A673 (cell line): ENCODE measurements around the gene TWNK. TPM values are rescaled to one million over a fixed set of nuclear protein-coding genes. Genes with fewer than 3 reads are reported as not detected.

Source experiments
- BruUV-seq: library from RNA; stranded (reverse); fragments of 400-500 nt; replicated peaks from 2 replicates; lab custom pipeline; 2021; lab: Mats Ljungman, UMichigan
- CTCF ChIA-PET: fragments of 300-600 bp; sonication (Branson Sonifier 250); formaldehyde crosslinking; loops from one replicate; lab custom pipeline; 2022; ENCODE audit warnings: antibody characterized with exemption; lab: Charles Lee
- POLR2A ChIA-PET: fragments of 300-600 bp; sonication (Branson Sonifier 250); formaldehyde crosslinking; loops from one replicate; lab custom pipeline; 2022; ENCODE audit warnings: antibody characterized with exemption; ENCODE audit not compliant: low non-redundant PET; lab: Charles Lee
- DNase-seq: peaks from one replicate; pipeline ENCODE4 v3.0.0-alpha.2; 2015; ENCODE audit warnings: low spot score
- H3K27ac ChIP-seq: fragments of 200-600 bp; sonication (generic); 2 replicates; pipeline ENCODE4 v1.5.1; 2016; ENCODE audit warnings: mixed run types, low read depth, mild to moderate bottlenecking, mixed read lengths, antibody characterized with exemption, low read length; ENCODE audit not compliant: poor library complexity, severe bottlenecking
- H3K27me3 ChIP-seq: fragments of 200-600 bp; sonication (generic); replicated peaks from 2 replicates; pipeline ENCODE4 v1.6.1; 2017; ENCODE audit warnings: mixed run types, low read depth, mild to moderate bottlenecking, mixed read lengths, antibody characterized with exemption, low read length; ENCODE audit not compliant: insufficient read depth, poor library complexity
- H3K36me3 ChIP-seq: fragments of 200-600 bp; sonication (generic); 2 replicates; pipeline ENCODE4 v1.6.1; 2016; ENCODE audit warnings: mixed run types, mild to moderate bottlenecking, mixed read lengths, antibody characterized with exemption, low read length; ENCODE audit not compliant: insufficient read depth, poor library complexity, severe bottlenecking
- H3K4me1 ChIP-seq: fragments of 200-600 bp; sonication (generic); 2 replicates; pipeline ENCODE4 v1.6.1; 2017; ENCODE audit warnings: mixed run types, mild to moderate bottlenecking, mixed read lengths, antibody characterized with exemption, low read length; ENCODE audit not compliant: insufficient read depth, poor library complexity, severe bottlenecking
- H3K4me3 ChIP-seq: fragments of 200-600 bp; sonication (generic); 2 replicates; pipeline ENCODE4 v1.5.1; 2016; ENCODE audit warnings: low read depth, mixed run types, mild to moderate bottlenecking, mixed read lengths, low read length; ENCODE audit not compliant: poor library complexity, severe bottlenecking
- H3K9me3 ChIP-seq: fragments of 200-600 bp; sonication (generic); 2 replicates; pipeline ENCODE4 v1.6.1; 2016; ENCODE audit warnings: mixed run types, low read depth, mild to moderate bottlenecking, mixed read lengths, antibody characterized with exemption, low read length; ENCODE audit not compliant: poor library complexity, severe bottlenecking
- EZH2 ChIP-seq: fragments of 200-600 bp; sonication (generic); IDR thresholded peaks from 2 replicates; pipeline ENCODE4 v1.6.1; 2017; ENCODE audit warnings: borderline replicate concordance, low read depth, mild to moderate bottlenecking, mixed read lengths, antibody characterized with exemption, low read length; ENCODE audit not compliant: poor library complexity, severe bottlenecking
- intact Hi-C: fragments of 100-400 bp; cut with micrococcal nuclease; formaldehyde crosslinking; loops from one replicate; pipeline ENCODE4 v1.10.0; 2022; ENCODE audit not compliant: unreplicated experiment
- total RNA-seq: library from RNA; stranded (reverse); gene quantifications from 2 replicates; pipeline ENCODE4 v1.2.3, GENCODE V29; 2021
- TF ChIP-seq, protein P1 (sequence below): fragments of 300-800, 200-600 bp; sonication (generic); conservative IDR thresholded peaks from 2 replicates; pipeline ENCODE4 v1.5.1; 2017; ENCODE audit warnings: low read depth, mild to moderate bottlenecking, antibody characterized with exemption, low read length, moderate library complexity, mixed read lengths

The TWNK gene
- total RNA-seq, 1 experiment from 2014 or later = 29.5 TPM

DNA sequence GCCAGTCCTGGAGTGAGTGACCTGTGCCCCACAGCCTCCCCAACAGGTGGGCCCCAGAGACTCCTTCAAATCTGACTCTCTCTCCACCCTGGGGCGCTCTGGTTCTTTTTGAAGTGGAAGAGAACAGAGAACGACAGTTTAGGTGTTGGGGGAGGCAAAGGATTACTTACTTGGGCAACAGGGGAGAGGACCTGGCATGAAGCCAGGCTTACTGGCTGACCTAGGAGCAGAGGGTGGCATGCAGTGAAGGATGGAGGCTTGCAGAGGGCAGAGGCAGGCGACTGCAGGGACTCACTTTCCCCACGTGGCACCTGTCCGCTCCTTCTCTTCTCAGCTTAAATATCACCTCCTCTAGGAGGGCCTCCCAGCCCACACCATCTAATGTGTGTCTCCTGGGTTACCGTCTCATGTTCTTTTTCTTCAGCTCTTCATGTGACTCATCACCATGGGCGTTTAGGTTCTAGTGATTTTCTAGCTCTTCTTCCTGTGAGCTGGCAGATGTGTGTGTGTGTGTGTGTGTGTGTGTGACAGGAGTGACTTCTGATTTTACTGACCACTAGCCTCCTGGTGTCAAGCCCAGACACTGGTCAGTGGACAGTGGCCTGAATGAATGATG is 27.7 kb downstream of the TWNK start:
- CTCF ChIA-PET = interaction anchor here (0.5 to 2.2 kb wide), 17 partner anchors 10 to 453 kb away, joined by 3 to 23 read pairs (median 4); partner anchors contain the start of genes LZTS2, PDZD7 and SFXN3
- Histone ChIP-seq H3K4me3 (no peak overlapping the region), H3K27me3 (no peaks in the 10 kb centered on the region), H3K9me3 (no peaks in the 10 kb centered on the region), H3K27ac (no peak overlapping the region), H3K4me1 (peaks cover 7% of the 10 kb centered on the region), H3K36me3 (no peaks in the 10 kb centered on the region)
- POLR2A ChIA-PET = no interaction called here
- DNase-seq = peak; percentile 50
- no peak for TF ChIP-seq EZH2
- TF ChIP-seq, protein P1, sequence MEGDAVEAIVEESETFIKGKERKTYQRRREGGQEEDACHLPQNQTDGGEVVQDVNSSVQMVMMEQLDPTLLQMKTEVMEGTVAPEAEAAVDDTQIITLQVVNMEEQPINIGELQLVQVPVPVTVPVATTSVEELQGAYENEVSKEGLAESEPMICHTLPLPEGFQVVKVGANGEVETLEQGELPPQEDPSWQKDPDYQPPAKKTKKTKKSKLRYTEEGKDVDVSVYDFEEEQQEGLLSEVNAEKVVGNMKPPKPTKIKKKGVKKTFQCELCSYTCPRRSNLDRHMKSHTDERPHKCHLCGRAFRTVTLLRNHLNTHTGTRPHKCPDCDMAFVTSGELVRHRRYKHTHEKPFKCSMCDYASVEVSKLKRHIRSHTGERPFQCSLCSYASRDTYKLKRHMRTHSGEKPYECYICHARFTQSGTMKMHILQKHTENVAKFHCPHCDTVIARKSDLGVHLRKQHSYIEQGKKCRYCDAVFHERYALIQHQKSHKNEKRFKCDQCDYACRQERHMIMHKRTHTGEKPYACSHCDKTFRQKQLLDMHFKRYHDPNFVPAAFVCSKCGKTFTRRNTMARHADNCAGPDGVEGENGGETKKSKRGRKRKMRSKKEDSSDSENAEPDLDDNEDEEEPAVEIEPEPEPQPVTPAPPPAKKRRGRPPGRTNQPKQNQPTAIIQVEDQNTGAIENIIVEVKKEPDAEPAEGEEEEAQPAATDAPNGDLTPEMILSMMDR = no peak
- intact Hi-C loops = loop anchor here (1.0 kb wide), 1 partner anchor 46 kb away; the partner anchor contains the start of gene SEMA4G
- no TSS peak for BruUV-seq

DNA sequence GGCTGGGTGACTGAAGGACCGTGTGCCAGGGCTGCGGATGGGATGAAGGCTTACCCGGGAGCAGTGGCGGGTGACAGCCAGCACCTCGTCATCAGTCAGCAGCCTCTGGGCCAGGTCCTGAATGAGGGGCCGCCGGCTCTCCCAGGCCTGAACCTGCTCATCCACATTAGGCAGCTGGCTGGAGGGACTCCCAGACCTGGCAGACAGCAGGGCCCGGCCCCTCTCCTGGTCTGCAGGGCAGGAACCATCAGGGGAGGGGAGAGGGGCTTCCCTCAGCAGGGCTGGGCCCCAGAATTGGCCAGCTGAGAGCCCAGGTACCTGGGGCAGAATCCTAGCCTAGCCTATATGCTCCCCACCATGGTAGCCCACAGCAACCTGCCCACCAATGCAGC is 28.2 kb downstream of the TWNK start:
- ChIA-PET CTCF (interaction anchor here (1.0 to 2.2 kb wide), 3 partner anchors 15 to 21 kb away, joined by 3 to 13 read pairs (median 5); partner anchors contain the start of genes PDZD7 and SFXN3), POLR2A (no interaction called here)
- H3K4me1 ChIP-seq = peaks cover 7% of the 10 kb centered on the region
- intact Hi-C loops = no loop called here
- H3K36me3 ChIP-seq = no peaks in the 10 kb centered on the region
- no peaks in the 10 kb centered on the region for H3K9me3 ChIP-seq
- BruUV-seq = no TSS peak
- H3K27me3 ChIP-seq = no peaks in the 10 kb centered on the region
- no peak for TF ChIP-seq EZH2
- TF ChIP-seq, protein P1 = no peak
- H3K4me3 ChIP-seq = no peak overlapping the region
- DNase-seq = no peak
- no peak overlapping the region for H3K27ac ChIP-seq

DNA sequence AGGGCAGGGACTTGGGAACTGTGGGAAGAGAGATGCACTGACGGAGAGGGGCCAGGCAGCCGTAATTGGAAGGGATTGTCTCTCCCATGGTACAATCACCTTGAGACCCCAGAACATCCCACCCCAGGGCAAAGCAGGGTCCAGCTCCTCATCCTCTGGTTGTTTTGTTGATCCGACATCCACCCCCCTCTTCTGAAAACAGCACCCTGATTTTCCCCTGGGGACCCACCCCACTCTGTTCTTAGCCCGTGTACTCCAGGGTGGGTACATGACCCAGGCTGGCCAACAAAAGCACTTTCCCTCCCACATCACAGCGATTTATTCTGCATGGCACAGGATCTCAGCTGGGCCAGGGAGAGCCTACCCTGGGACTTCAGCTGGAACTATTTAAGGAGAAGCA is 29.5 kb downstream of the TWNK start:
- H3K27me3 ChIP-seq = no peaks in the 10 kb centered on the region
- no TSS peak for BruUV-seq
- H3K9me3 ChIP-seq = no peaks in the 10 kb centered on the region
- intact Hi-C loops = no loop called here
- H3K4me1 ChIP-seq = peaks cover 7% of the 10 kb centered on the region
- H3K4me3 ChIP-seq = no peak overlapping the region
- no peak overlapping the region for H3K27ac ChIP-seq
- no peaks in the 10 kb centered on the region for H3K36me3 ChIP-seq
- ChIA-PET CTCF (interaction anchor here (0.6 kb wide), 1 partner anchor 581 kb away, joined by 8 read pairs; no protein-coding TSS in a partner anchor), POLR2A (interaction anchor here (0.7 kb wide), 1 partner anchor 14 kb away, joined by 7 read pairs; the partner anchor contains the start of gene PDZD7)
- no peak for TF ChIP-seq EZH2
- TF ChIP-seq, protein P1 = no peak
- no peak for DNase-seq
